Right atrium auricular region (tissue), 2 donors: ENCODE measurements around the gene SLC25A18. TPM values are rescaled to one million over a fixed set of nuclear protein-coding genes. Genes with fewer than 3 reads are reported as not detected.

ENCODE experiments used
- DNase-seq: peaks from one replicate; pipeline ENCODE4 v3.0.0-alpha.2; 2019; ENCODE audit warnings: low spot score
- H3K27ac ChIP-seq, 2 donors: fragments of 200-600 bp; sonication (generic); 1 replicate in 1 of 2; 2 replicates in 1 of 2; pipeline ENCODE4 v1.5.1; 2016 to 2019
- H3K27me3 ChIP-seq, 2 donors: fragments of 200-600 bp; sonication (generic); one replicate each; pipeline versions ENCODE4 v1.5.1 to v1.6.0; 2017 to 2019
- H3K36me3 ChIP-seq: fragments of 200-600 bp; sonication (generic); one replicate; pipeline ENCODE4 v1.5.1; 2016
- H3K4me1 ChIP-seq, 2 donors: fragments of 200-600 bp; sonication (generic); one replicate each; pipeline versions ENCODE4 v1.5.1 to v1.6.0; 2017 to 2019
- H3K4me3 ChIP-seq, 2 donors: fragments of 200-600 bp; sonication (generic); 1 replicate in 1 of 2; 2 replicates in 1 of 2; pipeline ENCODE4 v1.5.1; 2017 to 2019; ENCODE audit warnings: mild to moderate bottlenecking in 1 of 2, moderate library complexity in 1 of 2
- H3K9me3 ChIP-seq, 2 donors: fragments of 200-600 bp; sonication (generic); one replicate each; pipeline ENCODE4 v1.5.1; 2019
- CTCF ChIP-seq, 2 donors: fragments of 200-600 bp; sonication (generic); IDR thresholded peaks; one replicate each; pipeline ENCODE4 v1.5.1; 2019; ENCODE audit warnings: antibody characterized with exemption in 2 of 2
- total RNA-seq, 2 donors: library from RNA; depleted of rRNA; stranded (reverse); fragments of >200 nt; gene quantifications; one replicate each; pipeline ENCODE4 v1.1.0, GENCODE V29; 2016

The SLC25A18 gene
- total RNA-seq, 2 donors from 2014 or later = 0.59 to 3.6 TPM

GRCh38 chr22:17575681-17576080, 12.4 kb downstream of the SLC25A18 start:
- Histone ChIP-seq H3K36me3 (no peaks in the 10 kb centered on the region), H3K27ac (peak overlapping the region in 1 of 2 donors; percentile 88), H3K4me3 (no peak overlapping the region), H3K4me1 (peaks cover 0 to 23% of the 10 kb centered on the region in 2 donors), H3K27me3 (no peaks in the 10 kb centered on the region), H3K9me3 (no peaks in the 10 kb centered on the region)
- no peak for DNase-seq
- no peak for TF ChIP-seq CTCF (IDR thresholded peaks at IDR 0.05)

- no peak for DNase-seq
- TF ChIP-seq CTCF (IDR thresholded peaks at IDR 0.05) = no peak
Measured at GRCh38 chr22:17576470-17576869, 13.2 kb downstream of the SLC25A18 start.

GRCh38 chr22:17578136-17578754, 14.9 kb downstream of the SLC25A18 start:
- no peak overlapping the region for H3K4me3 ChIP-seq
- no peak for TF ChIP-seq CTCF (IDR thresholded peaks at IDR 0.05)
- H3K4me1 ChIP-seq = peaks cover 0 to 6% of the 10 kb centered on the region in 2 donors
- H3K9me3 ChIP-seq = no peaks in the 10 kb centered on the region
- peak overlapping the region; percentile 76 to 88 for H3K27ac ChIP-seq
- no peaks in the 10 kb centered on the region for H3K27me3 ChIP-seq
- DNase-seq = peak; percentile 84
- H3K36me3 ChIP-seq = no peaks in the 10 kb centered on the region

More at GRCh38 chr22:17576470-17576869, 13.2 kb downstream of the SLC25A18 start:
- Histone ChIP-seq H3K27ac (peak overlapping the region in 1 of 2 donors; percentile 88), H3K27me3 (no peaks in the 10 kb centered on the region), H3K4me1 (peaks cover 0 to 18% of the 10 kb centered on the region in 2 donors), H3K9me3 (no peaks in the 10 kb centered on the region), H3K36me3 (no peaks in the 10 kb centered on the region), H3K4me3 (no peak overlapping the region)

DNA sequence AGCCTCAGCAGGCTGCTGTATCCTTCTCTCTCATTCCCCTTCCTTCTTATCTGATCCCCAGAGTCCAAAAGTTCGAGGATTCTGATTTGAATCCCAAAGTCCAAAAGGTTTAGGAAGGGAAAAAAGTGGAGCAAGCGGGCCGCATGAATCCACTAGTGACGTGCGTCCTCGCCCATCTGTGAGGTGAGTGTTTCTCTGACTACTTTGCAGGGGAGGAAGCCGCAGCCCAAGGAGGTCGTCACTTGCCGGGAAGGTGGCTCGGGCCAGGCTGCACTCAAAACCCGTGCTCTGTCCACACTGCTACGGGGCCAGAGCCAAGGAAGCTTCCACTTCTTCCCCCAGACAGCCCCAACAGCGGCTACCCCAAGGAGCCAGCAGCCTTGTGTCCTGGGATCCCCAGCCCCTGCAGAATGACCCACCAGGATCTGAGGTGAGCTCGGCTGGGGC, 16.3 kb downstream of the SLC25A18 start:
- no peak for TF ChIP-seq CTCF (IDR thresholded peaks at IDR 0.05)
- Histone ChIP-seq H3K4me3 (no peak overlapping the region), H3K4me1 (peaks cover 0 to 5% of the 10 kb centered on the region in 2 donors), H3K27ac (peak overlapping the region; percentile 17 to 88), H3K9me3 (no peaks in the 10 kb centered on the region), H3K36me3 (no peaks in the 10 kb centered on the region), H3K27me3 (no peaks in the 10 kb centered on the region)
- no peak for DNase-seq

DNA sequence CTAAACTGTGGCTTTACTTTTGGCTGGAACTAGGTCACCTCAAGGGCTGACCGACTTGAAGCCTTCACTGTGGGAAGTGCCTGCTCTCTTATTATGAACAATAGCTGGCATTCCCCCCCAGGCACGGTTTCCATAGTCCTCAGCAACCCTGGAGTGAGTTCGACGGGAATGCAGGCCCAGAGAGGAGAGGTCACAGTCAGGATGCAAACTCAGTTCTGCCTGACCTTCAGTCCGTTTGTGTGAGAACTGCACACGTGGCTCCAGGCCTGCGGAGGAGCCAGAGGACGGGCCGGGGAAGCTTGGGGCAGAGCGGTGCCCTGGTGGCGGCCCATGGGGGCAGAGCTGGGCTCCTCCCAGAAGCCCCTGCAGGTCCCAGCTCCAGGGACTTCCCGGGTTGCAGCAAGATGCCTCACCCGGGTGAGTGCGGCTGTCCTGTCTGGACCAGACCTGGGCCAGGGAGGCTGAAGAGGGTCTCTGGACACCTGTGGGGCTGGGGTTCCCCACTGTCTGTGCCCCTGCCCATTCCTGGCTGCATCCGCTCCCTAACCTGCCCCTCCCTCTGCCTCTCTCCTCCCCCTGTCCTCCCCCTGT, 17.2 kb downstream of the SLC25A18 start:
- DNase-seq = no peak
- H3K36me3 ChIP-seq = no peaks in the 10 kb centered on the region

More for the DNA sequence above, 17.2 kb downstream of the SLC25A18 start:
- Histone ChIP-seq H3K4me1 (peaks cover 0 to 5% of the 10 kb centered on the region in 2 donors), H3K9me3 (no peaks in the 10 kb centered on the region), H3K27me3 (no peaks in the 10 kb centered on the region), H3K4me3 (no peak overlapping the region), H3K27ac (no peak overlapping the region)
- TF ChIP-seq CTCF (IDR thresholded peaks at IDR 0.05) = no peak
